Activated CD8-positive, alpha-beta memory T cell treated with anti-CD3 and anti-CD28 coated beads for 36 hours (primary cell): ENCODE results near the gene MAG. TPM values are rescaled to one million over a fixed set of nuclear protein-coding genes. Genes with fewer than 3 reads are reported as not detected.

Experiments
- CTCF ChIA-PET: fragments of 350-600 bp; sonication (Branson Sonifier 250); formaldehyde crosslinking; loops from one replicate; lab custom pipeline; 2021; ENCODE audit warnings: antibody characterized with exemption; lab: Charles Lee
- POLR2A ChIA-PET: fragments of 350-600 bp; sonication (Branson Sonifier 250); formaldehyde crosslinking; loops from one replicate; lab custom pipeline; 2021; ENCODE audit warnings: antibody characterized with exemption; lab: Charles Lee
- total RNA-seq, 2 experiments: library from RNA; stranded (reverse); gene quantifications; one replicate each; pipeline ENCODE4 v1.2.3, GENCODE V29; 2021

Gene MAG
- total RNA-seq, 2 experiments from 2014 or later: not detected

DNA sequence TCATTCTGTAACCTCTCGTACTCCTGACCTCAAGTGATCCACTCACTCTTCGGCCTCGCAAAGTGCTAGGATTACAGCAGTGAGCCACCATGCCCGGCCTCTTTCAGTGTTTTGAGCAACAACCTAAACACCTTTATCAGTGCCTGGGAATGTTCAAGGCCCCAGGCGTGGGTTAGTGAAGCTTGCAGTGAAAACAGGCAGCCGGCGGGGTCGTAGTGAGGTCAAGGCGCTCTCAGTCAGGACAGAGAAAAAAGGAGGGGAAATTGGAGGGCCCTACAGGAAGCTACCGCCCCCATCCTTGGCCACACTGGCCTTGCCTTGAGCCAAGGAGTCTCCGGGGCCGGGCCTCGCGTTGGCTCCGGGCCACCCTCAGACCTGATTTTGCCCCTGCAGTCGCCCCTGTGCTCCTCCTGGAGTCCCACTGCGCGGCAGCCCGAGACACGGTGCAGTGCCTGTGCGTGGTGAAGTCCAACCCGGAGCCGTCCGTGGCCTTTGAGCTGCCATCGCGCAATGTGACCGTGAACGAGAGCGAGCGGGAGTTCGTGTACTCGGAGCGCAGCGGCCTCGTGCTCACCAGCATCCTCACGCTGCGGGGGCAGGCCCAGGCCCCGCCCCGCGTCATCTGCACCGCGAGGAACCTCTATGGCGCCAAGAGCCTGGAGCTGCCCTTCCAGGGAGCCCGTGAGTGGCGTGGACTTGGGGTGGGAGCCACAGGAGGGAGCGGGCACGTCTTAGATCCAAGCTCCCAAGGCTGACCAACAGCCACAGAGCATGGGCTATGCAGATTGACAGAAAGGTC lies 17.7 kb downstream of the MAG start:
- CTCF ChIA-PET: no interaction called here
- POLR2A ChIA-PET: no interaction called here

GRCh38 chr19:35310331-35310730 lies 18.4 kb downstream of the MAG start:
- CTCF ChIA-PET: no interaction called here
- POLR2A ChIA-PET: no interaction called here

GRCh38 chr19:35310811-35311465 lies 19.0 kb downstream of the MAG start:
- ChIA-PET CTCF (no interaction called here), POLR2A (no interaction called here)

GRCh38 chr19:35311901-35312665 lies 20.1 kb downstream of the MAG start:
- ChIA-PET POLR2A (interaction anchor here (0.6 kb wide), 1 partner anchor 45 kb away, joined by 5 read pairs; no protein-coding TSS in a partner anchor), CTCF (no interaction called here)

- ChIA-PET POLR2A (interaction anchor here (0.6 kb wide), 1 partner anchor 247 kb away, joined by 5 read pairs; no protein-coding TSS in a partner anchor), CTCF (no interaction called here)
Observed at GRCh38 chr19:35313587-35313986, 21.6 kb downstream of the MAG start.

- CTCF ChIA-PET: no interaction called here
Observed at GRCh38 chr19:35314031-35314430, 22.1 kb downstream of the MAG start.

GRCh38 chr19:35314858-35315470 lies 23.0 kb downstream of the MAG start:
- POLR2A ChIA-PET: no interaction called here
- CTCF ChIA-PET: no interaction called here

More at GRCh38 chr19:35314031-35314430, 22.1 kb downstream of the MAG start:
- POLR2A ChIA-PET: interaction anchor here (0.6 kb wide), 1 partner anchor 247 kb away, joined by 5 read pairs; no protein-coding TSS in a partner anchor

DNA sequence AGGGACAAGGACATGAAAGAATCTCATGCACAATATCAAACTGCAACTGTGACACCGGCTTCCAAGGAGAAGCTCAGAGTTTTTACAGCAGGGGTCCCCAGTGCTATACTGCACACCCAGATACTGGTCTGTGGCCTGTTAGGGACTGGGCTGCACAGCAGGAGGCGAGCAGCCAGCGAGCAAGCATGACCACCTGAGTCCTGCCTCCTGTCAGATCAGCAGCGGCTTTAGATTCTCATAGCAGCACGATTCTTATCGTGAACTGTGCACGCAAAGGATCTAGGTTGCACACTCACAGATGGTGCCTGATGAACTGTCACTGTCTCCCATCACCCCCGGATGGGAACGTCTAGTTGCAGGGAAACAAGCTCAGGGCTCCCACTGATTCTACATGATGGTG lies 23.9 kb downstream of the MAG start:
- ChIA-PET POLR2A (no interaction called here), CTCF (interaction anchor here (1.3 kb wide), 1 partner anchor 180 kb away, joined by 4 read pairs; no protein-coding TSS in a partner anchor)

- ChIA-PET CTCF (interaction anchor here (1.3 kb wide), 1 partner anchor 179 kb away, joined by 4 read pairs; no protein-coding TSS in a partner anchor), POLR2A (no interaction called here)
Observed at GRCh38 chr19:35316560-35316959, 24.6 kb downstream of the MAG start.

GRCh38 chr19:35317464-35318043 lies 25.6 kb downstream of the MAG start:
- POLR2A ChIA-PET: no interaction called here
- CTCF ChIA-PET: no interaction called here

DNA sequence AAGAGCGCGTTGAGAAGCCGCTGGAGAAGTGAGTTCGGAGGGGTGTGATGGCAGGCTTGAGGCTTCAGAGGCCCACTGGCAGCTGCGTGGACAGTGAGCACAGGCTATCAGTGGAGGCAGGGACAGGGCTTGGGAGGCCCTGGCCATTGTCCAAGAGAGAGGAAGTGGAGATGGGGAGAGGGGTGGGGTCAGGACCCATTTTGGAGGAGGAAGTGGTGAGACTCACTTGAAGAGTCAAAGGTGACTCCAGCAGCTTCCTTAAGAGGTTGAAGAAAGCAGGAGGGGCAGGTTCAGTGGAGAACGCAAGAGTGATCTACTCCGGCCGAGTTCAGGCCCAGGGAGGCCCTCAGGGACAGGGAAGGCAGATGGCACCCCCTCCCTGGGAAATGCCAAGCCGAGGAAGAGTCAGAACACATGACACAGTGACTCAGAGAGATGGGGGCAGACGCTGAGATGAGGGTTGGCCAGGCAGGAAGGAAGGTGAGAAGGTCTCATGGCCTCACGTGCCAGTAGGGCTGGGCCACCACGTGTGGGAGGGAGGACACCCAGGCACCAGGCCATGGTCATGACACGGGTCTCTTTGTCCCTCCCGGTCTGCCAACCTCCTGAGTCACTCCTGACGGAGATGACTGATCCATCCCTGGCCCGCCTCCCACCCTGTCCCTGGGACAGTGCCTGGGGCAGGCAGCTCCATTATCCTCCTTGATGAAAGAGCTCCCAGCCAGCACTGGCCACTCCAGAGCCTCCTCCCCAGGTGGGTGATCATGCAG lies 26.9 kb downstream of the MAG start:
- ChIA-PET CTCF (interaction anchor here (1.5 kb wide), 1 partner anchor 191 kb away, joined by 8 read pairs; no protein-coding TSS in a partner anchor), POLR2A (no interaction called here)

- CTCF ChIA-PET: interaction anchor here (1.5 kb wide), 1 partner anchor 190 kb away, joined by 8 read pairs; no protein-coding TSS in a partner anchor
- POLR2A ChIA-PET: no interaction called here
Observed at GRCh38 chr19:35320065-35320713, 28.2 kb downstream of the MAG start.

DNA sequence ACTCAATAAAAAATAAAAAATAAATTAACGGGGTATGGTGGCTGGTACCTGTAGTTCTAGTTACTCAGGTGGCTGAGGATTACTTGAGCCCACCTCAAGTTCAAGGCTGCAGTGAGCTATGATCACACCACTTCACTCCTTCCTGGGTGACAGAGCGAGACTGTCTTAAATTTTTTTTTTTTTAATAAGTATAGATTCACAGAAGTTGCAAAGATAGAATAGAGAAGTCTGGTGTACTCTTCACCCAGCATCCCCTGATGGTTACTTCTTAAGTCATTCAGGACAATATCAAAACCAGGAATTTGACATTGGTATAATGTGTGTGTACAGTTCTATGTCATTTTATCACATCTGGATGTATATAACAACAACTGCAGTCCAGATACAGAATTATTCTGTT lies 29.3 kb downstream of the MAG start:
- ChIA-PET CTCF (no interaction called here), POLR2A (no interaction called here)

DNA sequence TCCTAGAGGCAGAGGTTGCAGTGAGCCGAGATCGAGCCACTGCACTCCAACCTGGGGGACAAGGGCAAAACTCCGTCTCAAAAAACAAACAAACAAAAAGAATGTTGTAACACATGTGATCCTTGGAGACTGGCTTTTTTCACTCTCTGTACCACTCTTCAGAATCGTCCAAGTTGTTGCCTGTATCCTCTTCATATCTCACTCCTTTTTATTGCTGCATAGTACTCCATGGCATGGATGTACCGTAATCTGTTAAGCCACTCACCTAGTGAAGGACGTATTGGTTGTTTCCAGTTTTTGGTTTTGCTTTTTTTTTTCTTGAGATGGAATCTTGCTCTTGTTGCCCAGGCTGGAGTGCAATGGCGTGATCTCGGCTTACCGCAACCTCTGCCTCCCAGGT lies 30.1 kb downstream of the MAG start:
- POLR2A ChIA-PET: no interaction called here
- CTCF ChIA-PET: no interaction called here

DNA sequence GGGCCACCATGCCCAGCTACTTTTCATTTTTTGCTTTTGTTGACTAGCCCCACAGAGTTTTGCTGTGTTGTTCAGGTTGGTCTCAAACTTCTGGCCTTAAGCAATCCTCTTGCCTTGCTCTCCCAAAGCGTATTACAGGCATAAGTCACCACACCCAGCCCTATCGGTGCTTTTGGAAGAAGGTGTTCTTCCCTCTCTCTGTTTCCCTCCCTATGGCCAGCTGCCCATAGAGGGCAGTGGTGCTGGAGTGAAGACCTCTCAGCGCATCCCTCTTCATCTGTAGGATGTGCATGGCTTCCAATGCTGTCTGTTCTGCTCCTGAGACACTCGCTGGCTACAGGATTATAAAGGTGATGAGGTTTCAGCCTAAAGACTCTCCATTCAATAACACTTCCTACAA lies 35.7 kb downstream of the MAG start:
- POLR2A ChIA-PET: no interaction called here
- CTCF ChIA-PET: interaction anchor here (0.5 kb wide), 1 partner anchor 257 kb away, joined by 3 read pairs; no protein-coding TSS in a partner anchor

- ChIA-PET POLR2A (no interaction called here), CTCF (no interaction called here)
Observed at GRCh38 chr19:35328851-35329285, 36.9 kb downstream of the MAG start, which contains the start of gene CD22. CD22 (plus strand) TSS chr19:35329187; CDS start chr19:35332041, 2,854 bp downstream.

DNA sequence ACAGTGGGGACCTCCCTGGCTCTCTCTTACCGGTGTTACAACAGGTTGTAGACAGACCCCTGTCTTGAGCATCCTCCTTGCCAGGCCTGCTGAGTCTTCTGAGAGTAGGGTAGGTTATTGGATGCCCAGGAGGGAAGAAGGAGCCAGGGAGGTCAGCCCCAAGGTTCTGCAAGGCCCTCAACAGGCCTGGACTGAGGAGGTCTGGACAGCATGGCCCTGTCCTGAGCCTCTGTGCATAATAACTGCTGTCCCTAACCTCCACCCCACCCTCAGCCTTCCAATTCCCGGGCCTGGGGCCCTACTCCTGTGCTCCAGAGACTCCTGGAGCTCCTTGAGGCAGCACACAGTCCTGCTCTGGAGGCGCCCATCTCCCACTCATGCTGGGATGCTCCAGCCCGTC lies 37.4 kb downstream of the MAG start:
- POLR2A ChIA-PET: no interaction called here

DNA sequence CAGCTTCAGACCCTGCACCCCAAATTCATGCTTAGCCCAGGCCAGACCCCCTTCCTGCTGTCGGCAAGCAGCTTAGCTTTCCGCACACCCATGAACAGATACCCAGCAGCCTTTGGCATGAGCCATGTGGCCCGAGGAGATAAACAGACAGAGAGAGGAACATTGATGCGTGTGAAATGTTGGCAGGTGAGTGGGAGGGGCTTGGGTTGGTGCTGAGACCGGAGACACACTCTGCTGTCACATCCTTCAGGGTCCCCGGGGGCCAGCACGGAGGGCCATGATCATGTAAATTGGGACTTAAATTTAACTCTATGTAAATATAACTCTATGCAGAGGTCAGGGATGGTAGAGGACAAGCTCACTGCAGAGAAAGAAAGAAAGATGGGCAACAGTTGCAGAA lies 38.5 kb downstream of the MAG start:
- CTCF ChIA-PET: no interaction called here
- POLR2A ChIA-PET: no interaction called here

More for the DNA sequence above, 37.4 kb downstream of the MAG start:
- CTCF ChIA-PET: no interaction called here
